K562 (cell line): Measurements from ENCODE around the gene WFDC1. TPM values are rescaled to one million over a fixed set of nuclear protein-coding genes. Genes with fewer than 3 reads are reported as not detected.

Experiments
- ATAC-seq: fragments of 200-7000 bp; cut with Tn5 transposase; 3 replicates; pipeline ENCODE4 v1.9.1; 2020; ENCODE audit warnings: moderate library complexity
- BruUV-seq: library from RNA; stranded (reverse); fragments of 400-500 nt; replicated peaks from 2 replicates; lab custom pipeline; 2021; lab: Mats Ljungman, UMichigan
- CTCF ChIA-PET: fragments of 300-600 bp; formaldehyde crosslinking; extraction: SDS; loops from one replicate; lab custom pipeline; 2021; ENCODE audit warnings: low intra/inter-chr PET ratio; lab: Yijun Ruan, JAX
- POLR2A ChIA-PET: fragments of 300-600, 350-650 bp; sonication (Branson Sonifier 250); formaldehyde crosslinking; extraction: SDS; loops from one replicate; lab custom pipeline; 2021; ENCODE audit warnings: antibody characterized with exemption, inconsistent platforms; lab: Yijun Ruan, JAX
- DNase-seq, 4 experiments: peaks; one replicate each; pipeline versions ENCODE4 v3.0.0 to v3.0.0-alpha.2; 2011 to 2018; ENCODE audit warnings: low spot score in 3 of 4, mixed read lengths in 3 of 4; ENCODE audit errors: extremely low read depth in 1 of 4
- FAIRE-seq: peaks from 2 replicates; lab custom pipeline; 2011; peaks lifted over from hg19 to GRCh38; lab: Jason Lieb, UNC
- H2AFZ ChIP-seq: 2 replicates; pipeline ENCODE4 v1.6.0; 2011; ENCODE audit warnings: low read depth, low read length, control low read depth, inconsistent platforms
- H3K27ac ChIP-seq: fragments of 200-600 bp; 3 replicates; pipeline ENCODE4 v1.8.0; 2011; ENCODE audit warnings: low read depth, mild to moderate bottlenecking, control low read depth, inconsistent platforms, low read length, moderate library complexity, mixed read lengths; ENCODE audit errors: extremely low read depth
- H3K27me3 ChIP-seq, 2 experiments: fragments of 300-600 bp in 1 of 2; 2 replicates in 1 of 2; 3 replicates in 1 of 2; pipeline versions ENCODE4 v1.6.0 to v1.8.0; 2011; ENCODE audit warnings: inconsistent platforms in 2 of 2, low read length in 2 of 2, mild to moderate bottlenecking in 1 of 2, mixed read lengths in 1 of 2, moderate library complexity in 1 of 2; ENCODE audit not compliant: control insufficient read depth in 2 of 2, insufficient read depth in 2 of 2
- H3K36me3 ChIP-seq: fragments of 300-600 bp; 3 replicates; pipeline ENCODE4 v1.8.0; 2011; ENCODE audit warnings: mild to moderate bottlenecking, low read length, inconsistent platforms; ENCODE audit not compliant: control insufficient read depth, insufficient read depth
- H3K4me1 ChIP-seq, 2 experiments: fragments of 200-600 bp in 1 of 2; replicated peaks in 1 of 2; 2 replicates in 1 of 2; 3 replicates in 1 of 2; pipeline versions ENCODE4 v1.5.1 to v1.8.0; 2011; ENCODE audit warnings: inconsistent platforms in 2 of 2, low read length in 2 of 2, mild to moderate bottlenecking in 1 of 2, mixed read lengths in 1 of 2, moderate library complexity in 1 of 2; ENCODE audit not compliant: control insufficient read depth in 2 of 2, insufficient read depth in 2 of 2
- H3K4me2 ChIP-seq: 2 replicates; pipeline ENCODE4 v1.6.1; 2011; ENCODE audit warnings: low read length, control low read depth, inconsistent platforms, mixed read lengths; ENCODE audit not compliant: insufficient read depth
- H3K4me3 ChIP-seq: fragments of 200-600 bp; sonication (generic), shearing (Covaris generic); 2 replicates; pipeline ENCODE4 v1.5.1; 2016; ENCODE audit warnings: control low read depth, inconsistent platforms
- H3K79me2 ChIP-seq: fragments of 200-600 bp; 3 replicates; pipeline ENCODE4 v1.8.0; 2011; ENCODE audit warnings: low read length, inconsistent platforms; ENCODE audit not compliant: control insufficient read depth, insufficient read depth
- H3K9ac ChIP-seq, 2 experiments: 2 replicates each; pipeline versions ENCODE4 v1.6.0 to v1.6.1; 2011; ENCODE audit warnings: low read depth in 2 of 2, low read length in 2 of 2, control low read depth in 1 of 2, inconsistent platforms in 1 of 2, mild to moderate bottlenecking in 1 of 2, mixed read lengths in 1 of 2; ENCODE audit not compliant: insufficient read depth in 1 of 2
- H3K9me1 ChIP-seq: one replicate; pipeline ENCODE4 v1.6.0; 2011; ENCODE audit warnings: inconsistent platforms, mild to moderate bottlenecking, low read length, moderate library complexity; ENCODE audit not compliant: control insufficient read depth, insufficient read depth
- H3K9me3 ChIP-seq: replicated peaks from 2 replicates; pipeline ENCODE4 v1.5.1; 2011; ENCODE audit warnings: low read depth, low read length, inconsistent platforms; ENCODE audit not compliant: control insufficient read depth, insufficient read depth
- H4K20me1 ChIP-seq: replicated peaks from 2 replicates; pipeline ENCODE4 v1.6.1; 2011; ENCODE audit warnings: low read length, inconsistent platforms, mixed read lengths; ENCODE audit not compliant: control insufficient read depth, insufficient read depth
- CAMTA2 ChIP-seq: fragments of 250-450 bp; sonication (Bioruptor Pico); conservative IDR thresholded peaks from 2 replicates; pipeline ENCODE4 v1.5.1; 2022
- CEBPB ChIP-seq: fragments of 450-650 bp; IDR thresholded peaks from 2 replicates; pipeline ENCODE4 v1.6.1; 2016; ENCODE audit warnings: missing genetic modification characterization, missing compliant biosample characterization
- CHD2 ChIP-seq: IDR thresholded peaks from 2 replicates; pipeline ENCODE4 v1.6.1; 2011; ENCODE audit warnings: low read depth, low read length
- FOS ChIP-seq: IDR thresholded peaks from 3 replicates; pipeline ENCODE4 v1.6.1; 2011; ENCODE audit not compliant: insufficient read length; ENCODE audit errors: extremely low read depth
- FOSL1 ChIP-seq: fragments of 200-800 bp; sonication (Bioruptor generic); conservative IDR thresholded peaks from 2 replicates; pipeline ENCODE4 v1.6.1; 2016; ENCODE audit warnings: missing genetic modification characterization, missing compliant biosample characterization
- GATA2 ChIP-seq: sonication (generic); formaldehyde crosslinking; IDR thresholded peaks from 2 replicates; pipeline ENCODE4 v1.4.0; 2020; ENCODE audit warnings: mild to moderate bottlenecking, missing genetic modification reagents
- HIVEP1 ChIP-seq: fragments of 250-450 bp; sonication (Bioruptor Pico); IDR thresholded peaks from 2 replicates; pipeline ENCODE4 v1.4.0; 2020; ENCODE audit warnings: mild to moderate bottlenecking
- HNRNPUL1 ChIP-seq: fragments of 200-400 bp; formaldehyde crosslinking; IDR thresholded peaks from 2 replicates; pipeline ENCODE4 v1.6.1; 2017; ENCODE audit warnings: low read length
- MAFG ChIP-seq: fragments of 450-650 bp; conservative IDR thresholded peaks from 2 replicates; pipeline ENCODE4 v1.6.1; 2016; ENCODE audit warnings: missing genetic modification characterization, missing compliant biosample characterization
- MBD2 ChIP-seq: sonication (generic); IDR thresholded peaks from 2 replicates; pipeline ENCODE4 v1.6.1; 2016; ENCODE audit warnings: low read depth, borderline replicate concordance
- MCM5 ChIP-seq: fragments of 450-650 bp; IDR thresholded peaks from 2 replicates; pipeline ENCODE4 v1.6.1; 2016; ENCODE audit warnings: low read depth
- NFYB ChIP-seq: IDR thresholded peaks from 2 replicates; pipeline ENCODE4 v1.6.1; 2011; ENCODE audit warnings: mild to moderate bottlenecking, moderate library complexity; ENCODE audit not compliant: insufficient read length; ENCODE audit errors: extremely low read depth
- NR2C2 ChIP-seq, 2 experiments: fragments of 200-800 bp in 1 of 2; sonication (Bioruptor generic) in 1 of 2; sonication (generic) in 1 of 2; formaldehyde crosslinking in 1 of 2; IDR thresholded peaks; 2 replicates each; pipeline versions ENCODE4 v1.6.1 to v1.8.0; 2016 to 2022; ENCODE audit warnings: mild to moderate bottlenecking in 1 of 2, missing compliant biosample characterization in 1 of 2, missing genetic modification characterization in 1 of 2, missing genetic modification reagents in 1 of 2
- PKNOX1 ChIP-seq: fragments of 450-650 bp; IDR thresholded peaks from 2 replicates; pipeline ENCODE4 v1.6.1; 2016
- SLC30A9 ChIP-seq: fragments of 250-450 bp; sonication (Bioruptor Pico); IDR thresholded peaks from 2 replicates; pipeline ENCODE4 v1.8.0; 2022; ENCODE audit warnings: mild to moderate bottlenecking, moderate library complexity
- SP2 ChIP-seq: IDR thresholded peaks from 2 replicates; pipeline ENCODE4 v1.6.1; 2011; ENCODE audit warnings: mild to moderate bottlenecking, low read depth, low read length, moderate library complexity; ENCODE audit not compliant: poor library complexity, severe bottlenecking; ENCODE audit errors: extremely low read depth
- STAT5B ChIP-seq: fragments of 250-450 bp; sonication (Bioruptor Pico); IDR thresholded peaks from 2 replicates; pipeline ENCODE4 v1.8.0; 2021; ENCODE audit warnings: mild to moderate bottlenecking, inconsistent platforms
- TEAD2 ChIP-seq: fragments of 450-650 bp; IDR thresholded peaks from 2 replicates; pipeline ENCODE4 v1.6.1; 2016; ENCODE audit warnings: missing genetic modification characterization, control low read depth, missing compliant biosample characterization
- THRA ChIP-seq: fragments of 450-650 bp; IDR thresholded peaks from 2 replicates; pipeline ENCODE4 v1.6.1; 2017; ENCODE audit warnings: mild to moderate bottlenecking, moderate library complexity
- TRIM24 ChIP-seq, 2 experiments: fragments of 450-650 bp; IDR thresholded peaks; 2 replicates each; pipeline ENCODE4 v1.6.1; 2016
- XRCC4 ChIP-seq: IDR thresholded peaks from one replicate; pipeline ENCODE4 v1.6.1; 2011; ENCODE audit not compliant: insufficient read depth, insufficient read length; ENCODE audit errors: extremely low read depth
- ZBTB7A ChIP-seq: IDR thresholded peaks from 2 replicates; pipeline ENCODE4 v1.6.1; 2011; ENCODE audit warnings: low read depth, mild to moderate bottlenecking, low read length, moderate library complexity, borderline replicate concordance; ENCODE audit not compliant: control insufficient read depth
- ZNF668 ChIP-seq: fragments of 250-450 bp; sonication (Bioruptor Pico); IDR thresholded peaks from 2 replicates; pipeline ENCODE4 v1.8.0; 2022; ENCODE audit warnings: mild to moderate bottlenecking, inconsistent platforms
- WGBS: fragments of 100-300 bp; shearing (Covaris generic); methylation state at CpG from one replicate; pipeline ENCODE4 v1.1.6; 2016; ENCODE audit warnings: low coverage, mixed read lengths; ENCODE audit not compliant: insufficient coverage; ENCODE audit errors: missing lambda C conversion rate; 5-methylcytosine and 5-hydroxymethylcytosine counted together
- in situ Hi-C: fragments of 300-500 bp; cut with MboI; formaldehyde crosslinking; loops from 4 replicates; pipeline ENCODE4 v1.15.0; 2018; ENCODE audit warnings: inconsistent platforms, mixed read lengths
- intact Hi-C: fragments of 100-400 bp; cut with micrococcal nuclease; formaldehyde crosslinking; loops from 2 replicates; pipeline ENCODE4 v1.14.2; 2022
- polyA plus RNA-seq, 8 experiments: library from polyadenylated mRNA; depleted of rRNA in 4 of 8; stranded (reverse) in 5 of 8; unstranded in 3 of 8; fragments of >200 nt; fragmentation: Nextera tagmentation in 2 of 8; fragmentation: Illumina TruSeq in 1 of 8; extraction: Ambion mirVana in 2 of 8; extraction: Trizol in 1 of 8; gene quantifications; 2 replicates each; pipeline versions ENCODE4 v1.2.1 to v1.2.3, GENCODE V29; 2011 to 2014; ENCODE audit warnings: inconsistent platforms in 1 of 8, missing spikeins in 1 of 8
- total RNA-seq, 7 experiments: library from RNA; depleted of rRNA in 6 of 7; stranded (reverse); fragments of >200 nt in 6 of 7; fragmentation: Illumina TruSeq in 2 of 7; extraction: Trizol in 2 of 7; gene quantifications; 2 replicates each; pipeline versions ENCODE4 v1.2.1 to v1.2.3, GENCODE V29; 2011 to 2021; ENCODE audit warnings: low replicate concordance in 1 of 7
- TF ChIP-seq, protein P1 (sequence below): fragments of 250-450 bp; sonication (Bioruptor Pico); IDR thresholded peaks from 2 replicates; pipeline ENCODE4 v1.8.0; 2021; ENCODE audit warnings: borderline replicate concordance, mild to moderate bottlenecking, moderate library complexity; ENCODE audit not compliant: poor library complexity, severe bottlenecking

WFDC1 gene
- total and polyA plus RNA-seq, 9 of the 15 experiments (the other 6 are each of a cell fraction or from before 2014, with no cell fraction given) = not detected

DNA sequence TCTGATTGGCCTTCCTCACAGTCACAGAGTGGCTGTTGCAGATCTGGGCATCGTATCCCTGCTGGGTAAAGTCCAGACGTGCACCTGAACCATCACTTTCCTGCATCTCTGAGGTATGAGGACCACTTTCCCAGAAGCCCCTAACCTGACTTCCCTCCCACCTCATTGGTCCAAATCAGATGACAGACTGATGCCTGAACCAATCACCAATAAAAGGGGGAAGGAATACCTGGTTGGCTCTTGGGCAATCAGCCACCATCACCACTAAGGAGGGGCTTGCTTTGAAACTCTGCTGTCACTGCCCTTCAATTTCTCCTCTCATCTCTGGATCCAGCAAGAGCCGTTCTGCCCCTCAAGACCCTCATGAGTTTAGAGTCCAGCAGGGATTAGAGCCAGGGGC lies 13.6 kb upstream of the WFDC1 start:
- H3K4me3 ChIP-seq = no peak overlapping the region
- H3K4me1 ChIP-seq = no peaks in the 10 kb centered on the region
- FAIRE-seq (peak; percentile 71), DNase-seq (peak; percentile 62 to 85 (median 73)), ATAC-seq (peak; percentile 68)
- in situ Hi-C loops (loop anchor here (5.0 kb wide), 1 partner anchor 196 kb away; no protein-coding TSS in a partner anchor), intact Hi-C loops (no loop called here)
- ChIA-PET CTCF (no interaction called here), POLR2A (no interaction called here)
- H2AFZ ChIP-seq = no peak overlapping the region
- WGBS = 5% methylated on average over 3 of the region's 3 CpGs
- H3K9ac ChIP-seq = no peak overlapping the region
- no peaks in the 10 kb centered on the region for H3K9me1 ChIP-seq
- H3K27me3 ChIP-seq = peaks cover 70 to 84% of the 10 kb centered on the region in 2 experiments
- no peak overlapping the region for H3K4me2 ChIP-seq
- H3K9me3 ChIP-seq = no peaks in the 10 kb centered on the region
- H3K79me2 ChIP-seq = no peaks in the 10 kb centered on the region
- H3K36me3 ChIP-seq = no peaks in the 10 kb centered on the region
- H4K20me1 ChIP-seq = peaks cover 15% of the 10 kb centered on the region
- H3K27ac ChIP-seq = no peak overlapping the region
- BruUV-seq = no TSS peak
- TF ChIP-seq MCM5 = no peak
- no peak for TF ChIP-seq ZBTB7A
- TF ChIP-seq HNRNPUL1 = no peak
- TF ChIP-seq TRIM24 (IDR thresholded peaks at IDR 0.05) = no peak
- peak; percentile 64 for TF ChIP-seq CHD2
- TF ChIP-seq FOS = peak; percentile 87
- no peak for TF ChIP-seq CAMTA2
- no peak for TF ChIP-seq ZNF668 (CRISPR knock-in tag)
- peak; percentile 59 for TF ChIP-seq SP2
- TF ChIP-seq GATA2 (CRISPR knock-in tag) = no peak
- TF ChIP-seq SLC30A9 (CRISPR knock-in tag) = no peak
- no peak for TF ChIP-seq HIVEP1
- peak; percentile 84; the same call in 1 of the 2 replicates for TF ChIP-seq MBD2
- no peak for TF ChIP-seq THRA
- TF ChIP-seq, protein P1, sequence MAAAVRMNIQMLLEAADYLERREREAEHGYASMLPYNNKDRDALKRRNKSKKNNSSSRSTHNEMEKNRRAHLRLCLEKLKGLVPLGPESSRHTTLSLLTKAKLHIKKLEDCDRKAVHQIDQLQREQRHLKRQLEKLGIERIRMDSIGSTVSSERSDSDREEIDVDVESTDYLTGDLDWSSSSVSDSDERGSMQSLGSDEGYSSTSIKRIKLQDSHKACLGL (CRISPR knock-in tag) = no peak
- TF ChIP-seq XRCC4 = no peak
- TF ChIP-seq NFYB = peak; percentile 99
- TF ChIP-seq MAFG (tag) = no peak
- TF ChIP-seq PKNOX1 = peak; percentile 98
- no peak for TF ChIP-seq NR2C2 (CRISPR knock-in tag; IDR thresholded peaks at IDR 0.05)
- TF ChIP-seq NR2C2 (tag; IDR thresholded peaks at IDR 0.05) = no peak
- TF ChIP-seq STAT5B (CRISPR knock-in tag) = no peak
- peak; percentile 84 for TF ChIP-seq CEBPB
- no peak for TF ChIP-seq FOSL1 (tag)
- no peak for TF ChIP-seq TEAD2 (tag)
